Activated naive CD8-positive, alpha-beta T cell (primary cell): Measurements from ENCODE around the gene ZNF2.

Source experiments
- H3K27ac Mint-ChIP-seq: one replicate; pipeline ENCODE4 v1.8.0; 2021; ENCODE audit warnings: mixed read lengths
- H3K27me3 Mint-ChIP-seq: one replicate; pipeline ENCODE4 v1.8.0; 2021; ENCODE audit warnings: mixed read lengths
- H3K36me3 Mint-ChIP-seq: one replicate; pipeline ENCODE4 v1.8.0; 2021; ENCODE audit warnings: mixed read lengths
- H3K4me1 Mint-ChIP-seq: one replicate; pipeline ENCODE4 v1.8.0; 2021; ENCODE audit warnings: low read depth, mixed read lengths
- H3K4me3 Mint-ChIP-seq: one replicate; pipeline ENCODE4 v1.8.0; 2021; ENCODE audit warnings: mild to moderate bottlenecking, mixed read lengths
- H3K9me3 Mint-ChIP-seq: one replicate; pipeline ENCODE4 v1.8.0; 2021; ENCODE audit warnings: low read depth, mixed read lengths

The ZNF2 gene

DNA sequence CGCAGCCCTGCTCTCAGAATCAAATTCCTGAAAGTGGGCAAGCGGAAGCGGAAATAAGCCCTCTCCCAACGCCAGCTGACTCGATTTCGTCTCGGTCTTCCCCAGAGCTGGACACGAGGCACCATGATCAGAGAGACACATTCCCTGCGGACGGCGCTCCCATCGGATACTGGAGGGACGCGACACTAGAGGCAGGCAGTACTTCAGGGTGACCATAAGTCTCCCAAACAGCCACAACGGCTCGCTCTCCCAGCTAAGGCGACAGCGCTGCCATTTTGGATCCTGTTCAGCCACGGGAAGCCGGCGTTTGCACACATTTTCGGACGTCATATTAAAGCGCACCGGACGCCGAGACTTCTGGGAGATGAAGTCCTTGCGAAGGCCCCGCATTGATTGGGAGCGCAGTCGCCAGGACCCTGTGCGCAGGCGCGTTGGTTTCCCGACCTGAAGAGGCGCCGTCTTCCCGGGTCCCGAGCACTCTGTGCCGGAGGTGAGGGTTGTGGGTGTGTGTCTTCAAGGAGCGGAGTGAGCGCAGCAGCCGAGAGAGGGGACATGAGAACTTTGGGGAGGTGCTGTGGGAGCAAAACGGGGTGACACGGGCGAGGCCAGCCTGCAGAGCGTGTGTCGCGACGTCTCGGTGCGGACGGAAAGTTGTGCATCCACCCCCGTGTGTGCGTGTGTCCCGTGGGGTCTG is at the start of gene ZNF2:
Gene ZNF2, plus strand, starts transcription at position 439 of the 694 bp plus-strand sequence. CDS start 10,418 bp downstream, outside the sequence.
- Mint-ChIP-seq H3K27ac (peak within 1 kb of the TSS; percentile 97), H3K36me3 (peaks cover 4% of the 10 kb centered on the region), H3K27me3 (no peaks in the 10 kb centered on the region), H3K4me3 (peak within 1 kb of the TSS; percentile 99), H3K4me1 (peaks cover 42% of the 10 kb centered on the region), H3K9me3 (no peaks in the 10 kb centered on the region)

- Mint-ChIP-seq H3K27ac (peak overlapping the region; percentile 96), H3K27me3 (no peaks in the 10 kb centered on the region), H3K9me3 (no peaks in the 10 kb centered on the region), H3K4me1 (peaks cover 45% of the 10 kb centered on the region), H3K4me3 (peak overlapping the region; percentile 95), H3K36me3 (no peaks in the 10 kb centered on the region)
These were observed 44.6 kb upstream of the ZNF2 start for GRCh38 chr2:95121093-95121406.

GRCh38 chr2:95121407-95122196 is 44.0 kb upstream of the ZNF2 start, which contains the start of gene MRPS5:
Gene MRPS5, minus strand, starts transcription at chr2:95121808. Its CDS starts 17 bp downstream, at chr2:95121791.
- Mint-ChIP-seq H3K9me3 (no peaks in the 10 kb centered on the region), H3K4me1 (peaks cover 45% of the 10 kb centered on the region), H3K27ac (peak within 1 kb of the TSS; percentile 96), H3K4me3 (peak within 1 kb of the TSS; percentile 95), H3K36me3 (no peaks in the 10 kb centered on the region), H3K27me3 (no peaks in the 10 kb centered on the region)

- Mint-ChIP-seq H3K27me3 (no peaks in the 10 kb centered on the region), H3K27ac (peak overlapping the region; percentile 96), H3K36me3 (no peaks in the 10 kb centered on the region), H3K4me3 (peak overlapping the region; percentile 95), H3K4me1 (peaks cover 44% of the 10 kb centered on the region), H3K9me3 (no peaks in the 10 kb centered on the region)
These were observed 43.4 kb upstream of the ZNF2 start for GRCh38 chr2:95122197-95122551.

DNA sequence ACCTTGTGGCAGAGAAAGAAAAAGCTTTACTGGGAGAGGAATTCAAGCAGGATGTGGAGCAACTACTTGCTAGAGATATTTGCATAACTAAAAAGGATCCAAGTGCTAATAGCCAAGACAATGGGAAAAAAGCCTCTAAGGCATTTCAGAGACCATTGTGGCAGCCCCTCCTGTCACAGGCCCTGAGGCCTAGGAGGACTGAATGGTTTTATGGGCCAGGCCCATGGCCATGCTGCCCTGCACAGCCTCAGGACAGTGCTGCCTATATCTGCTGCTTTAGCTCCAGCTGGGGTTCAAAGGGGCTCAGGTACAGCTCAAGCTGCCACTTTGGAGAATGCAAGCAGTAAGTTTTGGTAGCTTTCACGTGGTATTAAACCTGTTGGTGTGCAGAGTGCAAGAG is 26.9 kb upstream of the ZNF2 start:
- Mint-ChIP-seq H3K4me3 (no peak overlapping the region), H3K4me1 (no peaks in the 10 kb centered on the region), H3K36me3 (peaks cover 41% of the 10 kb centered on the region), H3K27me3 (no peaks in the 10 kb centered on the region), H3K27ac (no peak overlapping the region), H3K9me3 (peaks cover 41% of the 10 kb centered on the region)

DNA sequence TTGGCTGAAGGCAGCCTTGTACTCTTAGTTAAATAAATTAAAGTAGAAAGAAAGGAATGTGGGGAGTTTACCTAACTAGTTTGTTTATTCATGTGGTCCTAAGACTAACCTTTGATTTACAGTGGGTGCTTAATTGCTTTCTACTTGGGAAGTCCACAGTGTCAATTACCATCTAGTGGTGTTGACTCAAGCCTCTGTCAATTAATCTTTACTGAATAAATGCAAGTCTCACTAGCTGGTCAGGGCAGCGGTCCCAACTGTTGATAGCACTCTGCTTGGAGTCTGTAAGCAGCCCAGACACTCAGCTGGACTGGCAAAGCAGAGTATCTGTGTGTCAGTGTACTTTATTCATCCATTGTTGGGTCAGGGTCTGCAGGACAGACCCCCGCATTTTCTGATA is 21.8 kb upstream of the ZNF2 start:
- peaks cover 37% of the 10 kb centered on the region for H3K9me3 Mint-ChIP-seq

DNA sequence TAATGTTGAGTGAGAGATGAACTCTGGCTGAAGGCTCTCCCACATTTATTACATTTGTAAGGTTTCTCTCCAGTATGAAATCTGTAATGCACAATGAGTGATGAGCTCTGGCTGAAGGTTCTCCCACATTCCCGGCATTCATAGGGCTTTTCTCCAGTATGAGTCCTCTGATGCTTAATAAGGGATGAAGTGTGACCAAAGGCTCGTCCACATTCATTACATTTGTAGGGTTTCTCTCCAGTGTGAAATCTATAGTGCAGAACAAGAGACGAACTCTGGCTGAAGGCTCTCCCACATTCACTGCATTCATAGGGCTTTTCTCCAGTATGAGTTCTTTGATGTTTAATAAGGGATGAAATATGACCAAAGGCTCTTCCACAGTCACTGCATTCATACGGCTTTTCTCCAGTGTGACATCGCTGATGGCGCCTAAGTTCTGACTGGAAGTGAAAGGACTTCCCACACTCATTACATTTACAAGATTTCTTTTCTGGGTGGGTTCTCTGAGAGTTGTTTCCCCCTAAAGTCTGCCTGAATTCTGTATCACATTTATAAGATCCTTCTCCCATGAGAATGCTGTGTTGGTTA is 16.1 kb upstream of the ZNF2 start:
- H3K27me3 Mint-ChIP-seq = no peaks in the 10 kb centered on the region
- H3K9me3 Mint-ChIP-seq = peaks cover 42% of the 10 kb centered on the region
- peaks cover 76% of the 10 kb centered on the region for H3K36me3 Mint-ChIP-seq
- H3K4me1 Mint-ChIP-seq = no peaks in the 10 kb centered on the region
- no peak overlapping the region for H3K4me3 Mint-ChIP-seq
- H3K27ac Mint-ChIP-seq = no peak overlapping the region

More for the DNA sequence above, 21.8 kb upstream of the ZNF2 start:
- no peak overlapping the region for H3K4me3 Mint-ChIP-seq
- H3K27me3 Mint-ChIP-seq = no peaks in the 10 kb centered on the region
- H3K36me3 Mint-ChIP-seq = peaks cover 54% of the 10 kb centered on the region
- no peaks in the 10 kb centered on the region for H3K4me1 Mint-ChIP-seq
- H3K27ac Mint-ChIP-seq = no peak overlapping the region

- peaks cover 31% of the 10 kb centered on the region for H3K36me3 Mint-ChIP-seq
- H3K4me3 Mint-ChIP-seq = peak overlapping the region; percentile 79
- H3K9me3 Mint-ChIP-seq = peaks cover 15% of the 10 kb centered on the region
- peaks cover 19% of the 10 kb centered on the region for H3K4me1 Mint-ChIP-seq
- no peaks in the 10 kb centered on the region for H3K27me3 Mint-ChIP-seq
- H3K27ac Mint-ChIP-seq = peak overlapping the region; percentile 46
These were observed 7.2 kb upstream of the ZNF2 start for GRCh38 chr2:95158441-95158840.

- Mint-ChIP-seq H3K9me3 (peaks cover 9% of the 10 kb centered on the region), H3K36me3 (peaks cover 25% of the 10 kb centered on the region), H3K4me3 (peak overlapping the region; percentile 79), H3K27me3 (no peaks in the 10 kb centered on the region), H3K4me1 (peaks cover 22% of the 10 kb centered on the region), H3K27ac (no peak overlapping the region)
These were observed 6.6 kb upstream of the ZNF2 start for GRCh38 chr2:95158891-95159619.

DNA sequence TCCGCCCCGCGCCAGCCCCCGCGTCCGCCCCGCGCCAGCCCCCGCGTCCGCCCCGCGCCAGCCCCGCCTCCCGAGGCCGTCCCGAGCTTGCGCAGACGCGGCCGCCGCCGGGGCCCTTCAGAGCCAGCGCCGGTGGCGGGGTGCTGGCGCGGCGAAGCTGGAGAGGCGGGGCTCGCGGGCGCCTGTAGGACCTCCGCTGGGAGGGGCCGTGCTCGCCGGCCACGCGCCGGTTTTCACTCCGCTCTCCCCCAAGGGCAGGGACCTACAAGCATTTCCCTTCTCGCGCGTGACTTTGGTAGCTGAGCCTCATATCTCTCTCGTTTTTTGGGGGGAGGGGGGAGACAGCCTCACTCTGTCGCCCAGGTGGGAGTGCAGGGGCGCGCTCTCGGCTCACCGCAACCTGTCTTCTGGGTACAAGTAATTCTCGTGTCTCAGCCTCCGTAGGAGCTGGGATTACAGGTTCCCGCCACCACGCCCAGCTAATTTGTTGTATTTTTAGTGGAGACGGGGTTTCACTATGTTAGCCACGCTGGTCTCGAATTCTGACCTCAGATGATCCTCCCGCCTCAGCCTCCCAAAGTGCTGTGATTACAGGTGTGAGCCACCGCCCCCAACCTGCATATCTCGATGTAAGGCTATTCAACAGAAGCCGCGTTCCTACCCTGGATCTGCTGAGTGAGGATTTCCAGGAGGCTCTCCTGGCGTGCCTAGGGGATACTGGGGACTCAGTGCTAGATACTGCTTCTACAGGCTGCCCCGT is 5.7 kb upstream of the ZNF2 start, which contains the start of gene ZNF514:
Gene ZNF514, minus strand, starts transcription at position 159 of the 760 bp plus-strand sequence. CDS start 6,595 bp downstream, outside the sequence.
- peak within 1 kb of the TSS; percentile 81 for H3K27ac Mint-ChIP-seq
- H3K4me3 Mint-ChIP-seq = peak within 1 kb of the TSS; percentile 89
- H3K9me3 Mint-ChIP-seq = peaks cover 4% of the 10 kb centered on the region
- H3K4me1 Mint-ChIP-seq = peaks cover 28% of the 10 kb centered on the region
- H3K27me3 Mint-ChIP-seq = no peaks in the 10 kb centered on the region
- peaks cover 20% of the 10 kb centered on the region for H3K36me3 Mint-ChIP-seq

DNA sequence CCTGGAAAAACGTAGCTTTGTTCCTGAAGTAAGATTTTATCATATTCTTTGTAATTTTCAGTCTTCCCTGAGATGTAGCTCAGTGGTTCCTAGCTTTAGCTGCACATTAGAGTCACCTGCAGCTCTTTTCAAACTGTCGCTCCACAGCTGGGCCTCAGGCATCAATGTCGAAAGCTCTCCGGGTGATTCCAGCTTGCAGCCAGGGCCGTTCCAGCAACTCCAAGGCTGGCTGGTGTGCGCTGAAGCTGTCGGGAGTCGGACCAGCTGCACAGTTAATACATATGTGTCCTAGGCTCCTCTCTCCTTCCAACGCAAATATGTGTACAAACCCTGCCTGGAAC is 609 bp upstream of the ZNF2 start:
- no peaks in the 10 kb centered on the region for H3K27me3 Mint-ChIP-seq
- peaks cover 47% of the 10 kb centered on the region for H3K4me1 Mint-ChIP-seq
- peaks cover 4% of the 10 kb centered on the region for H3K36me3 Mint-ChIP-seq
- peak overlapping the region; percentile 97 for H3K27ac Mint-ChIP-seq
- peak overlapping the region; percentile 99 for H3K4me3 Mint-ChIP-seq
- no peaks in the 10 kb centered on the region for H3K9me3 Mint-ChIP-seq

- no peaks in the 10 kb centered on the region for H3K9me3 Mint-ChIP-seq
- no peaks in the 10 kb centered on the region for H3K27me3 Mint-ChIP-seq
- H3K36me3 Mint-ChIP-seq = peaks cover 4% of the 10 kb centered on the region
These were observed 605 bp downstream of the ZNF2 start for GRCh38 chr2:95166065-95166763.

GRCh38 chr2:95171902-95172301 is 6.3 kb downstream of the ZNF2 start:
- Mint-ChIP-seq H3K4me3 (no peak overlapping the region), H3K27ac (no peak overlapping the region), H3K4me1 (peaks cover 12% of the 10 kb centered on the region), H3K36me3 (peaks cover 9% of the 10 kb centered on the region), H3K9me3 (no peaks in the 10 kb centered on the region), H3K27me3 (no peaks in the 10 kb centered on the region)

More at GRCh38 chr2:95166065-95166763, 605 bp downstream of the ZNF2 start:
- H3K4me1 Mint-ChIP-seq = peaks cover 39% of the 10 kb centered on the region
- peak overlapping the region; percentile 97 for H3K27ac Mint-ChIP-seq
- H3K4me3 Mint-ChIP-seq = peak overlapping the region; percentile 99
